DOHH2 (cell line): Measurements from ENCODE around the gene IGFBP2.

ENCODE experiments used
- H3F3A ChIP-seq: fragments of 200-600 bp; sonication (generic), shearing (Covaris generic); 2 replicates; pipeline ENCODE4 v1.6.0; 2016; ENCODE audit warnings: antibody characterized with exemption, mild to moderate bottlenecking; ENCODE audit not compliant: control insufficient read depth, insufficient read depth
- H3K27ac ChIP-seq: fragments of 200-600 bp; sonication (generic); 2 replicates; pipeline ENCODE4 v1.5.1; 2014; ENCODE audit warnings: low read depth, mild to moderate bottlenecking, low read length, moderate library complexity
- H3K27me3 ChIP-seq: fragments of 200-600 bp; sonication (generic); 2 replicates; pipeline ENCODE4 v1.6.1; 2014; ENCODE audit warnings: mild to moderate bottlenecking, low read length, mixed read lengths; ENCODE audit not compliant: control insufficient read depth
- H3K36me3 ChIP-seq: fragments of 200-600 bp; sonication (generic); 2 replicates; pipeline ENCODE4 v1.6.1; 2014; ENCODE audit warnings: mild to moderate bottlenecking, low read length, moderate library complexity, mixed read lengths; ENCODE audit not compliant: control insufficient read depth
- H3K4me1 ChIP-seq: fragments of 200-600 bp; sonication (generic); 2 replicates; pipeline ENCODE4 v1.6.1; 2014; ENCODE audit warnings: mild to moderate bottlenecking, low read length, mixed read lengths; ENCODE audit not compliant: control insufficient read depth
- H3K4me2 ChIP-seq: fragments of 200-600 bp; sonication (generic); 2 replicates; pipeline ENCODE4 v1.6.0; 2014; ENCODE audit warnings: mild to moderate bottlenecking, low read length, moderate library complexity
- H3K4me3 ChIP-seq: fragments of 200-600 bp; sonication (generic); 2 replicates; pipeline ENCODE4 v1.5.1; 2014; ENCODE audit warnings: mild to moderate bottlenecking, low read length, mixed read lengths
- H3K79me2 ChIP-seq: fragments of 200-600 bp; sonication (generic); 2 replicates; pipeline ENCODE4 v1.6.1; 2014; ENCODE audit warnings: mild to moderate bottlenecking, low read length, mixed read lengths; ENCODE audit not compliant: control insufficient read depth
- H3K9me2 ChIP-seq: fragments of 200-600 bp; sonication (generic); replicated peaks from 2 replicates; pipeline ENCODE4 v1.6.1; 2014; ENCODE audit warnings: mild to moderate bottlenecking, low read length, mixed read lengths; ENCODE audit not compliant: control insufficient read depth
- H3K9me3 ChIP-seq: fragments of 200-600 bp; sonication (generic); 2 replicates; pipeline ENCODE4 v1.6.1; 2014; ENCODE audit warnings: antibody characterized with exemption, low read length, mixed read lengths; ENCODE audit not compliant: control insufficient read depth, insufficient read depth
- H4K20me1 ChIP-seq: fragments of 200-600 bp; sonication (generic); 2 replicates; pipeline ENCODE4 v1.6.0; 2014; ENCODE audit warnings: low read depth, mild to moderate bottlenecking, antibody characterized with exemption, low read length, moderate library complexity; ENCODE audit not compliant: control insufficient read depth, insufficient read depth
- CTCF ChIP-seq: fragments of 200-600 bp; sonication (generic); IDR thresholded peaks from one replicate; pipeline ENCODE4 v1.5.1; 2014; ENCODE audit warnings: antibody characterized with exemption, mild to moderate bottlenecking, low read depth, low read length; ENCODE audit not compliant: poor library complexity, severe bottlenecking
- EZH2phosphoT487 ChIP-seq: fragments of 200-600 bp; sonication (generic); IDR thresholded peaks from 2 replicates; pipeline ENCODE4 v1.6.1; 2017; ENCODE audit warnings: borderline replicate concordance, mild to moderate bottlenecking, antibody characterized with exemption, low read length, moderate library complexity, mixed read lengths

The IGFBP2 gene

DNA sequence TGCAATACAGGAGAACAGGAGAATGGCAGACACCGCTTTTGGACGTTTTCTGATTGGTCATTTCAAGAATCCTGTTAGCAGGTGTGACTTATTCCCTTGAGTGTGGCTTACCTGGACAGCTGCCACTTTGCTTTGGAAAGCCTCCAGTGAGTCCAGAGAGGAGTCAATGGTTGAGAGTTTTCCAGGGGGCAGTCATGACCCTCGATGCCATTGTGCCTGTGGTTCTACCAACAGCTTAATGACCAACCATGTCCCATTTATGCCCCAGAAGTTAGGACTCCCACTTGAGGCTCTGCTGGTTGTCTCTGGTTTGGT, 12.4 kb downstream of the IGFBP2 start:
- Histone ChIP-seq H3K79me2 (no peaks in the 10 kb centered on the region), H3K9me3 (peaks cover 15% of the 10 kb centered on the region; the same call in 1 of the 2 replicates), H3K27ac (no peak overlapping the region), H3F3A (no peaks in the 10 kb centered on the region), H3K9me2 (no peaks in the 10 kb centered on the region), H3K4me1 (peaks cover 10% of the 10 kb centered on the region), H3K27me3 (0 out of 2 replicates have a peak, but pooled peaks cover 2% of the 10 kb centered on the region), H3K4me2 (no peak overlapping the region), H4K20me1 (no peaks in the 10 kb centered on the region), H3K36me3 (no peaks in the 10 kb centered on the region), H3K4me3 (no peak overlapping the region)
- TF ChIP-seq CTCF (no peak), EZH2phosphoT487 (no peak)

GRCh38 chr2:216646116-216646515, 12.9 kb downstream of the IGFBP2 start:
- no peak overlapping the region for H3K4me2 ChIP-seq
- peaks cover 15% of the 10 kb centered on the region; the same call in 1 of the 2 replicates for H3K9me3 ChIP-seq
- H3K27ac ChIP-seq, result no peak overlapping the region
- H3K27me3 ChIP-seq, result 0 out of 2 replicates have a peak, but pooled peaks cover 2% of the 10 kb centered on the region
- TF ChIP-seq EZH2phosphoT487 (no peak), CTCF (no peak)
- no peaks in the 10 kb centered on the region for H3K9me2 ChIP-seq
- no peaks in the 10 kb centered on the region for H3F3A ChIP-seq
- no peak overlapping the region for H3K4me3 ChIP-seq
- H3K4me1 ChIP-seq, result peaks cover 10% of the 10 kb centered on the region
- no peaks in the 10 kb centered on the region for H3K36me3 ChIP-seq
- no peaks in the 10 kb centered on the region for H4K20me1 ChIP-seq
- no peaks in the 10 kb centered on the region for H3K79me2 ChIP-seq

- Histone ChIP-seq H3K27me3 (peaks cover 4% of the 10 kb centered on the region; the same call in 1 of the 2 replicates), H3K4me1 (peaks cover 10% of the 10 kb centered on the region), H3K4me2 (no peak overlapping the region), H3K36me3 (no peaks in the 10 kb centered on the region), H3K9me3 (peaks cover 15% of the 10 kb centered on the region; the same call in 1 of the 2 replicates), H3K9me2 (no peaks in the 10 kb centered on the region), H3F3A (no peaks in the 10 kb centered on the region), H3K4me3 (no peak overlapping the region), H4K20me1 (no peaks in the 10 kb centered on the region), H3K27ac (no peak overlapping the region), H3K79me2 (no peaks in the 10 kb centered on the region)
- TF ChIP-seq EZH2phosphoT487 (no peak), CTCF (no peak)
These were observed 14.9 kb downstream of the IGFBP2 start for GRCh38 chr2:216648105-216648504.

DNA sequence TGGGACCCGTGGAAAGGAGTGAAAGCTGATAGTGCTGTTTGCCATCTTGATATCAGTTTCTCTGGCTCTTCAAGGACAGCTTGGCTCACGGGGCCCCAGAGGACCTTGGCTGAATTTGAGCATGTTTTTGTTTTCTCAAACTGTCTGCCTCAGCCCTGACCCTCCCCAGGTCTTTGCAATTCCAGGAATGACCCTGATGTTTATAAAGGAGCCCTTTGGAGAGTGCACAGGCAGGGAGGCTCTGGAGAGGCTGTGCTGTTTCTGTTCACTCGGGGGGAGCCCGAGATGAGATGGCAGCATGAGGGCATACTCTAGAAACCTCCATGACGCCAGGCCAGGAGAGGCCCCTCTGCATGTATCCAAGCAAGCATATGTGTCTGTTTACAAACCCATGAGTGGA, 16.4 kb downstream of the IGFBP2 start:
- H3K79me2 ChIP-seq, result no peaks in the 10 kb centered on the region
- TF ChIP-seq CTCF (no peak), EZH2phosphoT487 (no peak)

More for the DNA sequence above, 16.4 kb downstream of the IGFBP2 start:
- Histone ChIP-seq H3K4me1 (peaks cover 6% of the 10 kb centered on the region), H3F3A (no peaks in the 10 kb centered on the region), H3K27me3 (peaks cover 7% of the 10 kb centered on the region; the same call in 1 of the 2 replicates), H3K9me3 (peaks cover 15% of the 10 kb centered on the region; the same call in 1 of the 2 replicates), H4K20me1 (no peaks in the 10 kb centered on the region), H3K9me2 (no peaks in the 10 kb centered on the region), H3K4me2 (no peak overlapping the region), H3K4me3 (no peak overlapping the region), H3K27ac (no peak overlapping the region), H3K36me3 (no peaks in the 10 kb centered on the region)
